GM21619 (cell line): ENCODE results near the gene NAP1L4.

Experiments used
- ATAC-seq: cut with Tn5 transposase; IDR thresholded peaks from one replicate; pipeline ENCODE4 v1.9.1; 2021; ENCODE audit not compliant: unreplicated experiment

The NAP1L4 gene

GRCh38 chr11:2963761-2964160 lies 28.4 kb downstream of the NAP1L4 start:
- ATAC-seq: no peak

GRCh38 chr11:2963112-2963754 lies 28.9 kb downstream of the NAP1L4 start:
- ATAC-seq: no peak

GRCh38 chr11:2961080-2961479 lies 31.0 kb downstream of the NAP1L4 start:
- no peak for ATAC-seq

GRCh38 chr11:2960139-2960538 lies 32.0 kb downstream of the NAP1L4 start:
- ATAC-seq: no peak

- no peak for ATAC-seq
Observed at GRCh38 chr11:2958251-2958650, 33.9 kb downstream of the NAP1L4 start.

GRCh38 chr11:2955906-2956476 lies 36.1 kb downstream of the NAP1L4 start:
- ATAC-seq: no peak

- ATAC-seq: no peak
Observed at GRCh38 chr11:2954263-2954662, 37.9 kb downstream of the NAP1L4 start.

GRCh38 chr11:2952290-2952689 lies 39.8 kb downstream of the NAP1L4 start:
- ATAC-seq: no peak

GRCh38 chr11:2951231-2952110 lies 40.7 kb downstream of the NAP1L4 start:
- no peak for ATAC-seq

GRCh38 chr11:2950825-2951224 lies 41.3 kb downstream of the NAP1L4 start:
- ATAC-seq: no peak

GRCh38 chr11:2949920-2950319 lies 42.2 kb downstream of the NAP1L4 start:
- ATAC-seq: no peak

GRCh38 chr11:2947744-2948143 lies 44.4 kb downstream of the NAP1L4 start:
- no peak for ATAC-seq

- ATAC-seq: no peak
Observed at GRCh38 chr11:2945757-2946287, 46.3 kb downstream of the NAP1L4 start.

GRCh38 chr11:2945031-2945756 lies 46.9 kb downstream of the NAP1L4 start:
- no peak for ATAC-seq

GRCh38 chr11:2944530-2944929 lies 47.6 kb downstream of the NAP1L4 start:
- ATAC-seq: no peak

GRCh38 chr11:2943711-2944118 lies 48.4 kb downstream of the NAP1L4 start:
- ATAC-seq: no peak

GRCh38 chr11:2942872-2943710 lies 49.0 kb downstream of the NAP1L4 start:
- ATAC-seq: no peak

- no peak for ATAC-seq
Observed at GRCh38 chr11:2942447-2942846, 49.7 kb downstream of the NAP1L4 start.

GRCh38 chr11:2940921-2941821 lies 51.0 kb downstream of the NAP1L4 start:
- ATAC-seq: no peak
